Karpas-422 (cell line): ENCODE measurements around the gene PTPRS. TPM values are rescaled to one million over a fixed set of nuclear protein-coding genes. Genes with fewer than 3 reads are reported as not detected.
A peak's percentile ranks its signal among the peaks of the same experiment; 100 is the strongest.
"Not testable (repeated sequence)": the region's sequence is repeated elsewhere in the genome, so short reads cannot be mapped to it uniquely, and the experiment has no call there.

Experiments used
- DNase-seq: peaks from one replicate; pipeline ENCODE4 v3.0.0-alpha.2; 2015
- H2AFZ ChIP-seq: fragments of 200-600 bp; sonication (generic); 2 replicates; pipeline ENCODE4 v1.6.1; 2014; ENCODE audit warnings: antibody characterized with exemption, low read length, mixed read lengths
- H3K27ac ChIP-seq: fragments of 200-600 bp; sonication (generic); 2 replicates; pipeline ENCODE4 v1.5.1; 2014; ENCODE audit warnings: mild to moderate bottlenecking, low read length, moderate library complexity
- H3K27me3 ChIP-seq: fragments of 200-600 bp; sonication (generic); 2 replicates; pipeline ENCODE4 v1.6.1; 2014; ENCODE audit warnings: low read length, mixed read lengths
- H3K36me3 ChIP-seq: fragments of 200-600 bp; sonication (generic); 2 replicates; pipeline ENCODE4 v1.6.1; 2014; ENCODE audit warnings: low read length, mixed read lengths; ENCODE audit not compliant: insufficient read depth
- H3K4me1 ChIP-seq: fragments of 200-600 bp; sonication (generic); 2 replicates; pipeline ENCODE4 v1.6.1; 2014; ENCODE audit warnings: mild to moderate bottlenecking, low read length, mixed read lengths
- H3K4me2 ChIP-seq: fragments of 200-600 bp; sonication (generic); 2 replicates; pipeline ENCODE4 v1.6.1; 2014; ENCODE audit warnings: low read length, low read depth, mild to moderate bottlenecking; ENCODE audit not compliant: poor library complexity, severe bottlenecking
- H3K4me3 ChIP-seq: fragments of 200-600 bp; sonication (generic); 2 replicates; pipeline ENCODE4 v1.5.1; 2014; ENCODE audit warnings: mild to moderate bottlenecking, antibody characterized with exemption, low read length, mixed read lengths
- H3K79me2 ChIP-seq: fragments of 200-600 bp; sonication (generic); 2 replicates; pipeline ENCODE4 v1.6.1; 2014; ENCODE audit warnings: mild to moderate bottlenecking, low read length, mixed read lengths
- H3K9ac ChIP-seq: fragments of 200-600 bp; sonication (generic); 2 replicates; pipeline ENCODE4 v1.6.0; 2014; ENCODE audit warnings: low read length
- H3K9me2 ChIP-seq: fragments of 200-600 bp; sonication (generic), shearing (Covaris generic); replicated peaks from 2 replicates; pipeline ENCODE4 v1.6.0; 2014; ENCODE audit warnings: mild to moderate bottlenecking, low read length, moderate library complexity; ENCODE audit not compliant: insufficient read depth
- H3K9me3 ChIP-seq: fragments of 300-700, 200-600 bp; sonication (generic); 2 replicates; pipeline ENCODE4 v1.6.1; 2014; ENCODE audit warnings: low read length, mixed read lengths
- H4K20me1 ChIP-seq: fragments of 200-600 bp; sonication (generic); 2 replicates; pipeline ENCODE4 v1.6.1; 2014; ENCODE audit warnings: mild to moderate bottlenecking, antibody characterized with exemption, low read length, low read depth; ENCODE audit not compliant: insufficient read depth
- total RNA-seq: library from RNA; depleted of rRNA; stranded (reverse); fragments of >200 nt; shearing (Covaris generic); gene quantifications from 2 replicates; pipeline ENCODE4 v1.2.3, GENCODE V29; 2014; ENCODE audit warnings: low replicate concordance; rRNA removed

Gene PTPRS
- 36.6 and 98.0 TPM in 2 replicates for total RNA-seq

DNA sequence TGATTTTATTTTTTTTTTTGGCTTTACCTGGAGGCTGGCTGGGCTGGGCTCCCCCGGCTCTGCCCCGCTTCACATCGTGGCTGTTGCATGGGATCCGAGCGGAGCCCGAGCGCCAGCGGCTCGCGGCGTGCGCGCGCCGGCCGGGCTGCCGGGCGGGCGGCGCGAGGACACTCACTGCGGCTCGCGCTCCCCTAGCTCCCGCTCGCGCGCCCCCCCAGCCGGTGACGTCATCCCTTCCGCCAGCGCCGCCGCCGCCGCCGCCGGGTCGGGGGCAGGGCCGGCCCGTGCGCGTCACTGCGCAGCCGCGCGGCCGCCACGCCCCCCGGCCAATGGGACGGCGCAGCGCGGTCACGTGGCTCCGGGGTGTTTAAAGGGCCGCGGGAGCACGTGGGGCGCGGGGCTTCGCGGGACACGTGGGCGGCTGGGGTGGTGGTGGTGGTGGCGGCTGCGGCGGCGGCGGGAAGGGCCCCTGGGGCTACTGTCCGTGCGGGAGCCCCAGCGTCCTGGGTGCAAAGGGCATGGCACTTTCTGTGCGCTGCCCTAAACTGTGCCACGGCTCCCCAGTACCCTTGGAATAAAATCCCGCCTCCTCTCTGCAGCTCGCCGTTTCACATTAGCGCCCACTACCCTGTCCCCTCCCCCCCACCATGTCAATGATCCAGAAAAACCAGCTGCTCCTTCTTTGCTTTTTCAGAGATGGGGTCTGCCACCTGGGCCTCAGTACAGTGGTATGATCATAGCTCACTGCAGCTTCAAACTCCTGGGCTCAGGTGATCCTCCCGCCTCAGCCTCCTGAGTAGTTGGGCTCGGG lies at the start of gene PTPRS:
Gene PTPRS, minus strand, starts transcription at position 176 of the 811 bp plus-strand sequence. CDS start 54,672 bp downstream, outside the sequence.
- Histone ChIP-seq H3K4me3 (peak within 1 kb of the TSS; percentile 78), H3K9me3 (no peaks in the 10 kb centered on the region), H3K27me3 (no peaks in the 10 kb centered on the region), H3K36me3 (no peaks in the 10 kb centered on the region), H3K4me2 (peak within 1 kb of the TSS; percentile 97), H3K9ac (peak within 1 kb of the TSS; percentile 82), H3K9me2 (no peaks in the 10 kb centered on the region), H3K4me1 (peaks cover 20% of the 10 kb centered on the region), H3K27ac (peak within 1 kb of the TSS; percentile 54), H2AFZ (peak within 1 kb of the TSS; percentile 95; the same call in 1 of the 2 replicates), H4K20me1 (peaks cover 25% of the 10 kb centered on the region), H3K79me2 (no peaks in the 10 kb centered on the region)
- peak; percentile 96 for DNase-seq

DNA sequence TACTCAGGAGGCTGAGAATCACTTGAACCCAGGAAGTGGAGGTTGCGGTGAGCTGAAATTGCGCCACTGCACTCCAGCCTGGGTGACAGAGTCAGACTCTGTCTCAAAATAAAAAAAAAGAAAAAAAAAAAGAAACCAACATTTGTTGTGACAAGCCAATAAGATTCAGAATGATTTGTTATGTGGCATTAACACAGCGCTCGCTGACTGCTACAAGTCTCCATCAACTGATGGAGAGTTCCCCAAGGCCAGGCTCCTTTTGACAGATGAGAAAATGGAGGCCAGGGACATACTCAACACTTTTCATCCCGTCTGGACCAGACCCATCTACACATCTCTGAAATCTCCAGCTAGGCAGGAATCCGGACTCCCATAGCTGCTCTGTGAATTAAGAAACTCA lies 48.7 kb upstream of the PTPRS start:
- H3K9ac ChIP-seq, result no peak overlapping the region
- no peaks in the 10 kb centered on the region for H3K27me3 ChIP-seq
- H3K27ac ChIP-seq, result no peak overlapping the region
- no peak overlapping the region for H2AFZ ChIP-seq
- no peak overlapping the region for H3K4me2 ChIP-seq
- DNase-seq, result no peak
- no peaks in the 10 kb centered on the region for H3K4me1 ChIP-seq
- H3K9me3 ChIP-seq, result no peaks in the 10 kb centered on the region
- H4K20me1 ChIP-seq, result no peaks in the 10 kb centered on the region
- H3K9me2 ChIP-seq, result no peaks in the 10 kb centered on the region
- H3K79me2 ChIP-seq, result no peaks in the 10 kb centered on the region
- H3K4me3 ChIP-seq, result no peak overlapping the region
- H3K36me3 ChIP-seq, result no peaks in the 10 kb centered on the region

DNA sequence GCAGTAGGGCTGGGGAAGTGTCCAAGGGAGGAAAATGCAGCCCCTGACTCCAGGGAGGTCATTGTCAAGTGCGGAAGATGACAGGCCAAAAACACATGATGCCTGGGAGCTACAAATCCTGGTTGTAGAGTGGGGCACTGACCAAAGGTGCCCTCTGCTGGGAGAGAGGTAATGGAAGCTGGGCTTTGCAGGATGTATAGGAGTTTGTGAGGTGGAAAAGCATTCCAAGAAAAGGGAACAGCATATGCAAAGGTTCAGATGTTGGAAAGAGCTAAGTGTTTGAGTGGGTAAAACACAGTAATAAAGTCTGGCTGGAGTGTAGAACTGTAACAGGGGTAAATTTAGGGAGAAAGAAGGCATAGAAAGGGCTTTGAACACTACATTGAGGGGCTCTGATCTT lies 46.9 kb upstream of the PTPRS start:
- Histone ChIP-seq H3K4me1 (no peaks in the 10 kb centered on the region), H3K9me2 (no peaks in the 10 kb centered on the region), H3K79me2 (no peaks in the 10 kb centered on the region), H3K27ac (no peak overlapping the region), H3K4me3 (no peak overlapping the region), H3K4me2 (no peak overlapping the region), H3K9me3 (no peaks in the 10 kb centered on the region; the same call in 1 of the 2 replicates), H4K20me1 (no peaks in the 10 kb centered on the region), H3K9ac (no peak overlapping the region), H3K36me3 (no peaks in the 10 kb centered on the region), H2AFZ (no peak overlapping the region), H3K27me3 (no peaks in the 10 kb centered on the region)
- DNase-seq, result no peak

DNA sequence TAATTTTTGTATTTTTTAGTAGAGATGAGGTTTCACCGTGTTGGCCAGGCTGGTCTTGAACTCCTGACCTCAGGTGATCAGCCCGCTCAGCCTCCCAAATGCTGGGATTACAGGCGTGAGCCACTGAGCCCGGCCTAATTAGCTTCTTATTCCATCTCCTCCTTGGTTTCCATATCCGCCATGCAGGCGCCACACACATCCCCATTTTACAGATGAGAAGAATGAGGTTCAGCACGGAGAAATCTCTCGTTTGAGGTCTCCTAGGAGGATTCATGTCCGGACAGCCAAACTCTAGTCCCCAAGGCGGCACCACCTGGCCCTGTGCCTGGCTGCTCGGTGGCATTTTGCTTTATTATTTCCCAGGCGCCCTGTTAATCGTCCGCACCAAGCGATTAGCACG lies 46.2 kb upstream of the PTPRS start:
- no peaks in the 10 kb centered on the region for H3K4me1 ChIP-seq
- H3K27me3 ChIP-seq, result no peaks in the 10 kb centered on the region
- no peaks in the 10 kb centered on the region for H4K20me1 ChIP-seq
- no peaks in the 10 kb centered on the region for H3K36me3 ChIP-seq
- H3K79me2 ChIP-seq, result no peaks in the 10 kb centered on the region
- no peak for DNase-seq
- H3K4me2 ChIP-seq, result no peak overlapping the region
- no peak overlapping the region for H3K4me3 ChIP-seq
- no peak overlapping the region for H3K9ac ChIP-seq
- no peaks in the 10 kb centered on the region; the same call in 1 of the 2 replicates for H3K9me3 ChIP-seq
- no peaks in the 10 kb centered on the region for H3K9me2 ChIP-seq
- H2AFZ ChIP-seq, result no peak overlapping the region
- no peak overlapping the region for H3K27ac ChIP-seq

DNA sequence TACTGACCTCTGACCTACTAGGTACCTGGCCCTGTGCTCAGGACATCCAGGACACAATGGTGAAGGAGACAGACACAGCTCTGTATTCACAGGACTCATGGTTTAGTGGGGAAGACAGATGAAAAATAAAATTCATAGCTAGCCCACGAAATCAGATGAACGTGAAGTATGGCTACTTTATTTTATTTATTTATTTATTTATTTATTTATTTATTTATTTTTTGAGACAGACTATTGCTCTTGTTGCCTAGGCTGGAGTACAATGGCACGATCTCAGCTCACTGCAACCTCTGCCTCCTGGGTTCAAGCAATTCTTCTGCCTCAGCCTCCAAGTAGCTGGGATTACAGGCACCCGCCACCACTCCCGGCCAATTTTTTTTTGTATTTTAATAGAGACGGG lies 40.6 kb upstream of the PTPRS start:
- H3K4me3 ChIP-seq, H2AFZ ChIP-seq, H3K79me2 ChIP-seq, H3K27ac ChIP-seq, H3K27me3 ChIP-seq, H3K4me2 ChIP-seq, H3K9me2 ChIP-seq, H4K20me1 ChIP-seq, H3K9ac ChIP-seq, H3K9me3 ChIP-seq, H3K4me1 ChIP-seq, DNase-seq, H3K36me3 ChIP-seq: not testable (repeated sequence)

DNA sequence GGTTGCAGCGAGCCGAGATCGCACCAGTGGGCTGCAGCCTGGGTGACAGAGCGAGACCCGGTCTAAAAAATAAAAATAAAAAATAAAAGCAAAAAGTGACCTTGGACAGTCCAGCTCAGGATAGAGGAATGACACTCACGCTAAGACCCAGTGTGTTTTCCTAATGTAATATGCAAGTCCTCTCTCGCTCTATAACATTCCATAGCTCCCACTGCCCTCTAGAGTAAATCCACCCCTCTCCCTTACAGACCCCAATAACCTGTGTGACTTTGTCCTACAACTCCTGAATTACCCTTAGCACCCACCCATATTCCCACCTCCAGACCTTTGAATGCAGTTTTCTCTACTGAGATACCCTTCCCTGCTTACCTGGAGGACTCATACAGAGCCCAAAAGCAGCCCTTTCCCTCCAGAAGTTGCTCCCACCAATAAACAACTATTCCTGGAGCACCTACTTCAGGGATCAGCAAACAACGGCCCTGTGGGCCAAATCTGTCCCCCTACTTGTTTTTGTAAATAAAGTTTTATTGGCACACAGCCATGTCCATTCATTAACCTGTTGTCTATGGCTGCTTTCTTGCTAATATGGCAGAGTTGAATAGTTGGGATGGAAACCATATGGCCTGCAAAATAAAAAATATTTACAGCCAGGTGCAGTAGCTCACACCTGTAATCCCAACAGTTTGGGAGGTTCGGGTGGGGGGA lies 39.8 kb upstream of the PTPRS start:
- no peaks in the 10 kb centered on the region for H3K36me3 ChIP-seq
- no peak overlapping the region for H3K27ac ChIP-seq
- no peak for DNase-seq
- H3K9me2 ChIP-seq, result no peaks in the 10 kb centered on the region
- no peak overlapping the region for H3K4me3 ChIP-seq
- no peak overlapping the region for H2AFZ ChIP-seq
- no peaks in the 10 kb centered on the region for H3K4me1 ChIP-seq
- H3K9me3 ChIP-seq, result no peaks in the 10 kb centered on the region; the same call in 1 of the 2 replicates
- H3K27me3 ChIP-seq, result no peaks in the 10 kb centered on the region
- no peak overlapping the region for H3K9ac ChIP-seq
- no peak overlapping the region for H3K4me2 ChIP-seq
- H4K20me1 ChIP-seq, result no peaks in the 10 kb centered on the region
- no peaks in the 10 kb centered on the region for H3K79me2 ChIP-seq

DNA sequence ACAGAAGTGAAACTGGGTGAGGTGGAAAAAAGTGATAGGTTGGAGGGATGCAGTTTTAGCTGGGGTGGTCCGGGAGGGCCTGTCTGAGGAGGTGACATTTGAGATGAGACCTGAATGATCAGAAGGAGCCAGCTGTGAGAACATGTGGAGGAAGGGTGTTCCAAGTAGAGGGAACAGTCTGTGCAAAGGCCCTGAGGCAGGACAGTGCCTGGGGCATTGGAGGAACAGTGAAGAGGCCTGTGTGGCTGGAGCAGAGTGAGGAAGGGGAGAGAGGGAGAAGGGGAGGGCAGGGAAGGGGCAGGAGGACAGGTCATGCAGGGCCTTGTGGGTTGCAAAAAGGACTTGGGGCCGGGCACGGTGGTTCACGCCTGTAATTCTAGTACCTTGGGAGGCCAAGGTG lies 36.3 kb upstream of the PTPRS start:
- Histone ChIP-seq H3K27me3 (no peaks in the 10 kb centered on the region), H3K79me2 (no peaks in the 10 kb centered on the region), H3K27ac (no peak overlapping the region), H3K4me3 (no peak overlapping the region), H3K9me3 (0 out of 2 replicates have a peak, but pooled peaks cover 3% of the 10 kb centered on the region), H3K9ac (no peak overlapping the region), H3K4me2 (no peak overlapping the region), H3K36me3 (no peaks in the 10 kb centered on the region), H3K9me2 (no peaks in the 10 kb centered on the region), H4K20me1 (no peaks in the 10 kb centered on the region), H3K4me1 (no peaks in the 10 kb centered on the region), H2AFZ (no peak overlapping the region)
- DNase-seq, result no peak

DNA sequence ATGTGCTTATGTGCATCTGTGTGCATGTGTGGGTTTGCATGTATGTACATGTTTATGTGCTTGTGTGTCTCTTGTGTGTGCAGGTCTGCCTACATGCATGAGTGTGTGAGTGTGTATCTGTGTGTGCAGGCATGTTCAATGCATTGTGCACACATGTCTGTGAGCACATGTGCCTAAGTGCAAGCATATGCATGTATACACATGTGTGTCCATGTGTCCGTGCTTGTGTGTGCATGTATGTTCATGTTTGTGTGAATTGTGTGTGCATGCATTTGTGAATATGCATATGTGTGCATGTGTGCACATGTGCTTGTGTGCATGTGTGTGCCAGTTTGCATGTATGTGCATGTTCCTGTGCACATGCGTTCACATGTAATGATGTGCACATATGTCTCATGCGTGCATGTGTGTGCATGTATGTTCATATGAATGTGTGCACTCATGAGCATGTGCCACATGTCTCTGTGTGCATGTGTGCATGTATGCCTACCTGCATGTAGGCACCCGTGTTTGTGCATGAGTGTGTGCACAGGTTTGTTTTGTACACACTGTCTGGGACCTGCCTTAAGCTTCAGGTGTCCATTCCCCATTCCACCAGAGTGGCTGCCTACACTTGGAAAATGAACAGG lies 32.1 kb upstream of the PTPRS start:
- Histone ChIP-seq H3K27me3 (no peaks in the 10 kb centered on the region), H4K20me1 (no peaks in the 10 kb centered on the region), H3K9me3 (0 out of 2 replicates have a peak, but pooled peaks cover 3% of the 10 kb centered on the region), H3K9me2 (no peaks in the 10 kb centered on the region), H3K27ac (no peak overlapping the region), H3K4me2 (no peak overlapping the region), H3K79me2 (no peaks in the 10 kb centered on the region), H2AFZ (no peak overlapping the region), H3K4me3 (no peak overlapping the region), H3K4me1 (no peaks in the 10 kb centered on the region), H3K9ac (no peak overlapping the region), H3K36me3 (no peaks in the 10 kb centered on the region)
- no peak for DNase-seq
